CD14-positive monocyte (primary cell): ENCODE results near the gene SPI1. TPM values are rescaled to one million over a fixed set of nuclear protein-coding genes. Genes with fewer than 3 reads are reported as not detected.

Source experiments
- DNase-seq, 3 donors: peaks; one replicate each; pipeline ENCODE4 v3.0.0-alpha.2; 2011 to 2022
- H2AFZ ChIP-seq: 2 replicates; pipeline ENCODE4 v1.6.0; 2012; ENCODE audit warnings: mild to moderate bottlenecking, low read depth, low read length, inconsistent platforms; ENCODE audit not compliant: insufficient read depth, poor library complexity, severe bottlenecking
- H3K27ac ChIP-seq, 2 donors: 1 replicate in 1 of 2; 2 replicates in 1 of 2; pipeline ENCODE4 v1.5.1; 2012 to 2013; ENCODE audit warnings: low read length in 2 of 2, control low read depth in 1 of 2, inconsistent platforms in 1 of 2, low read depth in 1 of 2, mild to moderate bottlenecking in 1 of 2
- H3K27me3 ChIP-seq, 2 donors: one replicate each; pipeline versions ENCODE4 v1.6.0 to v1.6.1; 2011 to 2013; ENCODE audit warnings: low read length in 2 of 2; ENCODE audit not compliant: control insufficient read depth in 2 of 2, insufficient read depth in 2 of 2
- H3K36me3 ChIP-seq, 2 donors: replicated peaks in 1 of 2; 1 replicate in 1 of 2; 2 replicates in 1 of 2; pipeline versions ENCODE4 v1.5.1 to v1.6.1; 2012 to 2013; ENCODE audit warnings: low read length in 2 of 2, control low read depth in 1 of 2, inconsistent platforms in 1 of 2, mild to moderate bottlenecking in 1 of 2; ENCODE audit not compliant: insufficient read depth in 2 of 2, control insufficient read depth in 1 of 2
- H3K4me1 ChIP-seq, 2 donors: 1 replicate in 1 of 2; 2 replicates in 1 of 2; pipeline versions ENCODE4 v1.5.1 to v1.6.1; 2012 to 2013; ENCODE audit warnings: low read length in 2 of 2, control low read depth in 1 of 2, inconsistent platforms in 1 of 2, mild to moderate bottlenecking in 1 of 2, moderate library complexity in 1 of 2; ENCODE audit not compliant: insufficient read depth in 2 of 2, control insufficient read depth in 1 of 2
- H3K4me2 ChIP-seq: replicated peaks from 2 replicates; pipeline ENCODE3; 2012; ENCODE audit warnings: low read length, moderate library complexity, mild to moderate bottlenecking; ENCODE audit not compliant: poor library complexity, severe bottlenecking; ENCODE audit errors: extremely low read depth
- H3K4me3 ChIP-seq, 3 experiments: fragments of 200-600 bp in 1 of 3; sonication (generic) in 1 of 3; replicated peaks in 1 of 3; 1 replicate in 2 of 3; 2 replicates in 1 of 3; pipeline ENCODE4 v1.5.1; 2011 to 2013; ENCODE audit warnings: low read length in 3 of 3, mild to moderate bottlenecking in 3 of 3, control low read depth in 2 of 3, low read depth in 2 of 3, inconsistent platforms in 1 of 3, moderate library complexity in 1 of 3
- H3K79me2 ChIP-seq: 2 replicates; pipeline ENCODE4 v1.6.0; 2012; ENCODE audit warnings: mild to moderate bottlenecking, control low read depth, inconsistent platforms, low read length, moderate library complexity; ENCODE audit not compliant: insufficient read depth
- H3K9ac ChIP-seq: 2 replicates; pipeline ENCODE4 v1.6.0; 2017; ENCODE audit warnings: low read length, mild to moderate bottlenecking; ENCODE audit not compliant: insufficient read depth, poor library complexity, severe bottlenecking
- H3K9me3 ChIP-seq, 2 donors: replicated peaks in 1 of 2; 1 replicate in 1 of 2; 2 replicates in 1 of 2; pipeline versions ENCODE4 v1.5.1 to v1.6.1; 2012 to 2013; ENCODE audit warnings: low read length in 2 of 2, control low read depth in 1 of 2; ENCODE audit not compliant: control insufficient read depth in 1 of 2, insufficient read depth in 1 of 2
- H4K20me1 ChIP-seq: 2 replicates; pipeline ENCODE4 v1.6.0; 2012; ENCODE audit warnings: mild to moderate bottlenecking, low read length, control low read depth, moderate library complexity; ENCODE audit not compliant: insufficient read depth
- H3K27ac Mint-ChIP-seq, 7 donors: one replicate each; pipeline ENCODE4 v1.8.0; 2020; ENCODE audit warnings: mild to moderate bottlenecking in 7 of 7, mixed read lengths in 7 of 7, moderate library complexity in 6 of 7, inconsistent platforms in 2 of 7
- H3K27me3 Mint-ChIP-seq, 3 donors: one replicate each; pipeline ENCODE4 v1.8.0; 2021 to 2022; ENCODE audit warnings: low read depth in 3 of 3, mild to moderate bottlenecking in 3 of 3, mixed read lengths in 3 of 3, moderate library complexity in 3 of 3, inconsistent platforms in 1 of 3
- H3K36me3 Mint-ChIP-seq, 2 donors: one replicate each; pipeline ENCODE4 v1.8.0; 2020; ENCODE audit warnings: mixed read lengths in 2 of 2, inconsistent platforms in 1 of 2, mild to moderate bottlenecking in 1 of 2
- H3K4me1 Mint-ChIP-seq: one replicate; pipeline ENCODE4 v1.8.0; 2020; ENCODE audit warnings: mild to moderate bottlenecking, mixed read lengths
- H3K4me3 Mint-ChIP-seq, 2 donors: one replicate each; pipeline ENCODE4 v1.8.0; 2020; ENCODE audit warnings: mild to moderate bottlenecking in 2 of 2, mixed read lengths in 2 of 2, moderate library complexity in 1 of 2
- H3K9me3 Mint-ChIP-seq, 7 donors: one replicate each; pipeline ENCODE4 v1.8.0; 2020 to 2022; ENCODE audit warnings: mixed read lengths in 7 of 7, mild to moderate bottlenecking in 6 of 7, moderate library complexity in 6 of 7, inconsistent platforms in 2 of 7
- WGBS: methylation state at CpG from one replicate; pipeline ENCODE4 v1.1.5; 2013; ENCODE audit warnings: missing lambda C conversion rate; ENCODE audit not compliant: insufficient coverage; 5-methylcytosine and 5-hydroxymethylcytosine counted together
- intact Hi-C, 2 donors: fragments of 100-400 bp; cut with micrococcal nuclease; formaldehyde crosslinking; loops; one replicate each; pipeline versions ENCODE4 v1.15.0 to v1.15.1; 2023
- polyA plus RNA-seq, 3 donors: library from polyadenylated mRNA; depleted of rRNA in 1 of 3; unstranded in 2 of 3; stranded (reverse) in 1 of 3; fragments of 300-500 nt in 2 of 3; fragments of >200 nt in 1 of 3; fragmentation: Illumina TruSeq in 2 of 3; gene quantifications; 1 replicate in 2 of 3; 2 replicates in 1 of 3; pipeline ENCODE4 v1.2.3, GENCODE V29; 2012 to 2021
- TF ChIP-seq, protein P1 (sequence below): fragments of 200-600 bp; IDR thresholded peaks from one replicate; pipeline ENCODE4 v1.8.0; 2022; ENCODE audit warnings: antibody characterized with exemption, mild to moderate bottlenecking

Gene SPI1
- polyA plus RNA-seq, 3 donors = 156 to 914 (median 223) TPM

- Histone ChIP-seq H3K79me2 (peaks cover 100% of the 10 kb centered on the region), H4K20me1 (peaks cover 100% of the 10 kb centered on the region), H3K9me3 (no peaks in the 10 kb centered on the region), H3K4me1 (peaks cover 66 to 78% of the 10 kb centered on the region in 2 donors), H3K36me3 (peaks cover 72 to 86% of the 10 kb centered on the region in 2 donors), H3K27ac (peak overlapping the region in 1 of 2 donors; percentile 67), H3K9ac (no peak overlapping the region), H2AFZ (no peak overlapping the region), H3K4me3 (no peak overlapping the region), H3K27me3 (no peaks in the 10 kb centered on the region), H3K4me2 (no peak overlapping the region)
- H3K4me3 Mint-ChIP-seq = peak overlapping the region in 1 of 2 donors; percentile 16
- H3K9me3 Mint-ChIP-seq = peaks cover 0 to 1% (median 0%) of the 10 kb centered on the region in 7 donors
- DNase-seq = no peak
- H3K27ac Mint-ChIP-seq = peak overlapping the region; percentile 0 to 65 (median 35)
- peaks cover 60 to 81% of the 10 kb centered on the region in 2 donors for H3K36me3 Mint-ChIP-seq
- peaks cover 0 to 1% (median 0%) of the 10 kb centered on the region in 3 donors for H3K27me3 Mint-ChIP-seq
- intact Hi-C loops = loop anchor here in 1 of 2 donors (10.0 kb wide), 1 partner anchor 91 kb away; the partner anchor contains the start of gene MADD
- peaks cover 74% of the 10 kb centered on the region for H3K4me1 Mint-ChIP-seq
- no CpG with 5 or more reads among the region's 1 CpG for WGBS
- TF ChIP-seq, protein P1, sequence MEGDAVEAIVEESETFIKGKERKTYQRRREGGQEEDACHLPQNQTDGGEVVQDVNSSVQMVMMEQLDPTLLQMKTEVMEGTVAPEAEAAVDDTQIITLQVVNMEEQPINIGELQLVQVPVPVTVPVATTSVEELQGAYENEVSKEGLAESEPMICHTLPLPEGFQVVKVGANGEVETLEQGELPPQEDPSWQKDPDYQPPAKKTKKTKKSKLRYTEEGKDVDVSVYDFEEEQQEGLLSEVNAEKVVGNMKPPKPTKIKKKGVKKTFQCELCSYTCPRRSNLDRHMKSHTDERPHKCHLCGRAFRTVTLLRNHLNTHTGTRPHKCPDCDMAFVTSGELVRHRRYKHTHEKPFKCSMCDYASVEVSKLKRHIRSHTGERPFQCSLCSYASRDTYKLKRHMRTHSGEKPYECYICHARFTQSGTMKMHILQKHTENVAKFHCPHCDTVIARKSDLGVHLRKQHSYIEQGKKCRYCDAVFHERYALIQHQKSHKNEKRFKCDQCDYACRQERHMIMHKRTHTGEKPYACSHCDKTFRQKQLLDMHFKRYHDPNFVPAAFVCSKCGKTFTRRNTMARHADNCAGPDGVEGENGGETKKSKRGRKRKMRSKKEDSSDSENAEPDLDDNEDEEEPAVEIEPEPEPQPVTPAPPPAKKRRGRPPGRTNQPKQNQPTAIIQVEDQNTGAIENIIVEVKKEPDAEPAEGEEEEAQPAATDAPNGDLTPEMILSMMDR = no peak
These were observed 12.3 kb downstream of the SPI1 start for GRCh38 chr11:47366020-47366490.

DNA sequence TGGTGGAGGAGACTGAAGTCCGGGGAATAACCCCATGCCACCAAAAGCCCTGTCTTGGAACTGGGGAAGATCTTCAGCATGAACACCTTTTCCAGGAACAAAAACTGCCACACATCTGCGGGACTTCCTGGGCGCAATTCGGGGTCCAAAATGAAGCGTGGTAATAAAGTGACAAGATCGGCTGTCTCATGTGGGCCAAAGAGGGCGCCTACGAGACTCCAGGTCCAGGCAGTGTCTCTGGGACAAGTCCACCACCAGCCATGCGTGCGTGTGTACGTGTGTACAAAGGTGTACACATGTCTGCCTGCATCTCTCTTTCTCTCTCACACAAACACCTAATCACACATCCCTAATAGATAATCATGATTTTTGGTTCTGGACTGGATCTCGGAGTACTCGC lies 16.9 kb downstream of the SPI1 start:
- Histone ChIP-seq H3K27me3 (no peaks in the 10 kb centered on the region), H3K4me2 (peak overlapping the region; percentile 15), H3K4me3 (peak overlapping the region in 1 of 3 experiments; percentile 12), H3K9me3 (no peaks in the 10 kb centered on the region), H3K36me3 (peaks cover 63 to 81% of the 10 kb centered on the region in 2 donors), H3K4me1 (peaks cover 74 to 80% of the 10 kb centered on the region in 2 donors), H2AFZ (no peak overlapping the region), H3K27ac (peak overlapping the region; percentile 57 to 71), H3K9ac (no peak overlapping the region), H4K20me1 (peaks cover 100% of the 10 kb centered on the region), H3K79me2 (peaks cover 99% of the 10 kb centered on the region)
- Mint-ChIP-seq H3K4me3 (peak overlapping the region in 1 of 2 donors; percentile 76), H3K36me3 (peaks cover 36 to 45% of the 10 kb centered on the region in 2 donors), H3K4me1 (peaks cover 64% of the 10 kb centered on the region), H3K27me3 (no peaks in the 10 kb centered on the region), H3K9me3 (peaks cover 0 to 1% (median 0%) of the 10 kb centered on the region in 7 donors), H3K27ac (peak overlapping the region in 6 of 7 donors; percentile 83 to 96 (median 93))
- intact Hi-C loops = loop anchor here in 1 of 2 donors (10.0 kb wide), 1 partner anchor 87 kb away; the partner anchor contains the start of gene MADD
- 65% methylated on average over 5 of the region's 13 CpGs for WGBS
- TF ChIP-seq, protein P1 = no peak
- DNase-seq = no peak
